H9 (cell line): ENCODE results near the gene TMEM185B. TPM values are rescaled to one million over a fixed set of nuclear protein-coding genes. Genes with fewer than 3 reads are reported as not detected.

Experiments
- DNase-seq: peaks from one replicate; pipeline ENCODE4 v3.0.0-alpha.2; 2017
- H2AFZ ChIP-seq: one replicate; pipeline ENCODE4 v1.6.1; 2013; ENCODE audit warnings: mild to moderate bottlenecking, low read length, control low read depth, moderate library complexity
- H2AK5ac ChIP-seq: 2 replicates; pipeline ENCODE4 v1.6.1; 2013; ENCODE audit warnings: low read length, control low read depth, mixed read lengths; ENCODE audit not compliant: insufficient read length
- H2BK120ac ChIP-seq: one replicate; pipeline ENCODE4 v1.6.1; 2013; ENCODE audit warnings: low read depth, mild to moderate bottlenecking, low read length, control low read depth, inconsistent platforms; ENCODE audit not compliant: poor library complexity, severe bottlenecking
- H2BK12ac ChIP-seq: 2 replicates; pipeline ENCODE4 v1.6.1; 2013; ENCODE audit warnings: low read length, control low read depth, mixed read lengths, low read depth; ENCODE audit not compliant: insufficient read length
- H2BK15ac ChIP-seq: 2 replicates; pipeline ENCODE4 v1.6.1; 2013; ENCODE audit warnings: low read depth, low read length, control low read depth
- H2BK20ac ChIP-seq: one replicate; pipeline ENCODE4 v1.6.1; 2013; ENCODE audit warnings: low read depth, mild to moderate bottlenecking, low read length, control low read depth, inconsistent platforms; ENCODE audit not compliant: poor library complexity, severe bottlenecking
- H2BK5ac ChIP-seq: 2 replicates; pipeline ENCODE4 v1.6.1; 2013; ENCODE audit warnings: low read length, control low read depth, mixed read lengths; ENCODE audit not compliant: insufficient read length
- H3K14ac ChIP-seq: 2 replicates; pipeline ENCODE4 v1.6.1; 2013; ENCODE audit warnings: low read length, control low read depth; ENCODE audit not compliant: insufficient read depth
- H3K18ac ChIP-seq: 2 replicates; pipeline ENCODE4 v1.6.1; 2013; ENCODE audit warnings: low read depth, mild to moderate bottlenecking, mixed read lengths, low read length, control low read depth; ENCODE audit not compliant: insufficient read length
- H3K23ac ChIP-seq: 2 replicates; pipeline ENCODE4 v1.6.1; 2013; ENCODE audit warnings: low read length, control low read depth, mixed read lengths, low read depth; ENCODE audit not compliant: insufficient read length
- H3K23me2 ChIP-seq: 2 replicates; pipeline ENCODE4 v1.6.1; 2013; ENCODE audit warnings: low read depth, mild to moderate bottlenecking, mixed read lengths, low read length, control low read depth; ENCODE audit not compliant: insufficient read length, poor library complexity, severe bottlenecking
- H3K27ac ChIP-seq: 2 replicates; pipeline ENCODE4 v1.5.1; 2013; ENCODE audit warnings: low read length, control low read depth, mixed read lengths, low read depth; ENCODE audit not compliant: insufficient read length
- H3K27me3 ChIP-seq: 2 replicates; pipeline ENCODE4 v1.6.1; 2013; ENCODE audit warnings: low read length, control low read depth, inconsistent platforms; ENCODE audit not compliant: insufficient read depth
- H3K4ac ChIP-seq: 2 replicates; pipeline ENCODE4 v1.6.1; 2013; ENCODE audit warnings: low read depth, mild to moderate bottlenecking, control low read depth, inconsistent platforms, low read length, moderate library complexity
- H3K4me1 ChIP-seq: 2 replicates; pipeline ENCODE4 v1.6.1; 2013; ENCODE audit warnings: low read length, control low read depth, inconsistent platforms; ENCODE audit not compliant: insufficient read depth
- H3K4me2 ChIP-seq: 2 replicates; pipeline ENCODE4 v1.6.1; 2013; ENCODE audit warnings: low read length, control low read depth, mixed read lengths; ENCODE audit not compliant: insufficient read length, insufficient read depth
- H3K56ac ChIP-seq: 2 replicates; pipeline ENCODE4 v1.6.1; 2013; ENCODE audit warnings: low read depth, mild to moderate bottlenecking, mixed read lengths, low read length, control low read depth; ENCODE audit not compliant: insufficient read length
- H3K79me1 ChIP-seq: 2 replicates; pipeline ENCODE4 v1.6.1; 2013; ENCODE audit warnings: low read depth, mild to moderate bottlenecking, moderate library complexity, low read length, control low read depth, inconsistent platforms; ENCODE audit not compliant: insufficient read depth, poor library complexity, severe bottlenecking
- H3K79me2 ChIP-seq: 2 replicates; pipeline ENCODE4 v1.6.1; 2013; ENCODE audit warnings: low read length, control low read depth, inconsistent platforms; ENCODE audit not compliant: insufficient read depth
- H3K9ac ChIP-seq: 2 replicates; pipeline ENCODE4 v1.6.1; 2013; ENCODE audit warnings: low read length, control low read depth, mixed read lengths; ENCODE audit not compliant: insufficient read length; ENCODE audit errors: extremely low read depth
- H3K9me3 ChIP-seq: one replicate; pipeline ENCODE4 v1.6.1; 2013; ENCODE audit warnings: low read depth, low read length, inconsistent platforms; ENCODE audit not compliant: control insufficient read depth
- H3T11ph ChIP-seq: one replicate; pipeline ENCODE4 v1.6.1; 2013; ENCODE audit warnings: mild to moderate bottlenecking, low read length, control low read depth, inconsistent platforms
- H4K20me1 ChIP-seq: one replicate; pipeline ENCODE4 v1.6.1; 2013; ENCODE audit not compliant: control insufficient read depth, insufficient read length, insufficient read depth
- H4K5ac ChIP-seq: 2 replicates; pipeline ENCODE4 v1.6.1; 2013; ENCODE audit warnings: low read depth, mild to moderate bottlenecking, mixed read lengths, low read length, control low read depth; ENCODE audit not compliant: insufficient read length
- H4K8ac ChIP-seq: replicated peaks from 2 replicates; pipeline ENCODE4 v1.6.1; 2013; ENCODE audit warnings: low read length, control low read depth, mixed read lengths, low read depth; ENCODE audit not compliant: insufficient read length
- H4K91ac ChIP-seq: 2 replicates; pipeline ENCODE4 v1.6.1; 2013; ENCODE audit warnings: low read depth, mild to moderate bottlenecking, moderate library complexity, mixed read lengths, low read length, control low read depth; ENCODE audit not compliant: insufficient read length
- H3K27ac Mint-ChIP-seq, 3 experiments: 2 replicates in 2 of 3; 3 replicates in 1 of 3; pipeline ENCODE4 v1.8.0; 2020 to 2021; ENCODE audit warnings: mixed read lengths in 3 of 3, mild to moderate bottlenecking in 1 of 3, moderate library complexity in 1 of 3
- H3K27me3 Mint-ChIP-seq: 2 replicates; pipeline ENCODE4 v1.8.0; 2021; ENCODE audit warnings: low read depth, mild to moderate bottlenecking, moderate library complexity, mixed read lengths
- H3K36me3 Mint-ChIP-seq, 3 experiments: 2 replicates in 2 of 3; 3 replicates in 1 of 3; pipeline ENCODE4 v1.8.0; 2020 to 2021; ENCODE audit warnings: low read depth in 3 of 3, mixed read lengths in 3 of 3; ENCODE audit not compliant: insufficient read depth in 1 of 3
- H3K4me1 Mint-ChIP-seq, 2 experiments: 2 replicates each; pipeline ENCODE4 v1.8.0; 2020; ENCODE audit warnings: mixed read lengths in 2 of 2
- H3K4me3 Mint-ChIP-seq, 2 experiments: 2 replicates in 1 of 2; 3 replicates in 1 of 2; pipeline ENCODE4 v1.8.0; 2020 to 2021; ENCODE audit warnings: mild to moderate bottlenecking in 2 of 2, mixed read lengths in 2 of 2, moderate library complexity in 1 of 2
- H3K9me3 Mint-ChIP-seq, 2 experiments: 2 replicates in 1 of 2; 3 replicates in 1 of 2; pipeline ENCODE4 v1.8.0; 2020; ENCODE audit warnings: mild to moderate bottlenecking in 2 of 2, mixed read lengths in 2 of 2, moderate library complexity in 1 of 2
- WGBS: extraction: QIAGEN DNeasy Blood & Tissue Kit; methylation state at CpG from one replicate; pipeline ENCODE4 v1.1.7; 2013; ENCODE audit warnings: missing lambda C conversion rate, low lambda C conversion rate, mixed read lengths; ENCODE audit not compliant: insufficient read length; ENCODE audit errors: extremely low coverage; 5-methylcytosine and 5-hydroxymethylcytosine counted together
- total RNA-seq: library from RNA; stranded (reverse); gene quantifications from 2 replicates; pipeline ENCODE4 v1.2.1, GENCODE V29; 2021
- TF ChIP-seq, protein P1 (sequence below): fragments of 200-600 bp; sonication (generic); conservative IDR thresholded peaks from 3 replicates; pipeline ENCODE4 v1.8.0; 2021; ENCODE audit warnings: antibody characterized with exemption, mild to moderate bottlenecking

TMEM185B gene
- total RNA-seq, 1 experiment from 2014 or later, result 29.0 TPM

DNA sequence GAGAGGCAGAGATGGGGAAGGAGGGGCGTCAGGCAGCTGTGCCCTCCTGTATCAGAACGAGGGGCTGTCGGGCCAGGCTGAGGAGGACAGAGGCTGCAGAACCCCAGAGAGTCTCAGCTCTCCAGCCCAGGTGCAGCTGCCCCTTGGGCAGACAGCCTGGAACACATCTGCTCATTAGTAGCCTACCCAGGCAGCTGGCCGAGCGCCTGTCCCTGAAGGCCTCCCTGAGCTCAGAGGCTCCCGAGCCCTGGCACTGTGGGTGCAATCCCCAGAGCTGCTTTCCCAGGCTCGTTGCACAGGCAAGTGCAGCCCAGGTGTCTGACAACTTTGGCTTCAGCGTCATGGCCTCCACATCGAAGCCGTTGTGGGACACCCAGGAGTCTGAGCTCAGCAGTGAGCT, 13.1 kb upstream of the TMEM185B start:
- TF ChIP-seq, protein P1, sequence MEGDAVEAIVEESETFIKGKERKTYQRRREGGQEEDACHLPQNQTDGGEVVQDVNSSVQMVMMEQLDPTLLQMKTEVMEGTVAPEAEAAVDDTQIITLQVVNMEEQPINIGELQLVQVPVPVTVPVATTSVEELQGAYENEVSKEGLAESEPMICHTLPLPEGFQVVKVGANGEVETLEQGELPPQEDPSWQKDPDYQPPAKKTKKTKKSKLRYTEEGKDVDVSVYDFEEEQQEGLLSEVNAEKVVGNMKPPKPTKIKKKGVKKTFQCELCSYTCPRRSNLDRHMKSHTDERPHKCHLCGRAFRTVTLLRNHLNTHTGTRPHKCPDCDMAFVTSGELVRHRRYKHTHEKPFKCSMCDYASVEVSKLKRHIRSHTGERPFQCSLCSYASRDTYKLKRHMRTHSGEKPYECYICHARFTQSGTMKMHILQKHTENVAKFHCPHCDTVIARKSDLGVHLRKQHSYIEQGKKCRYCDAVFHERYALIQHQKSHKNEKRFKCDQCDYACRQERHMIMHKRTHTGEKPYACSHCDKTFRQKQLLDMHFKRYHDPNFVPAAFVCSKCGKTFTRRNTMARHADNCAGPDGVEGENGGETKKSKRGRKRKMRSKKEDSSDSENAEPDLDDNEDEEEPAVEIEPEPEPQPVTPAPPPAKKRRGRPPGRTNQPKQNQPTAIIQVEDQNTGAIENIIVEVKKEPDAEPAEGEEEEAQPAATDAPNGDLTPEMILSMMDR, result no peak
- H3K9ac ChIP-seq, result no peak overlapping the region

More for the DNA sequence above, 13.1 kb upstream of the TMEM185B start:
- no peak overlapping the region for H2BK12ac ChIP-seq
- no peaks in the 10 kb centered on the region; the same call in 1 of the 2 replicates for H3K27me3 ChIP-seq
- no peak overlapping the region for H3K18ac ChIP-seq
- peaks cover 3% of the 10 kb centered on the region for H3K4me1 ChIP-seq
- H2AFZ ChIP-seq, result no peak overlapping the region
- no peak overlapping the region for H2BK120ac ChIP-seq
- H3K79me1 ChIP-seq, result no peaks in the 10 kb centered on the region
- no peak overlapping the region for H3K27ac ChIP-seq
- H3K23me2 ChIP-seq, result no peaks in the 10 kb centered on the region
- no peak overlapping the region for H3K23ac ChIP-seq
- H4K5ac ChIP-seq, result no peak overlapping the region
- H3K27me3 Mint-ChIP-seq, result peaks cover 17% of the 10 kb centered on the region
- H3K36me3 Mint-ChIP-seq, result no peaks in the 10 kb centered on the region; a peak in 1 of 7 replicates
- peaks cover 5 to 7% of the 10 kb centered on the region in 2 experiments; a peak in 2 of 5 replicates for H3K9me3 Mint-ChIP-seq
- no peak overlapping the region for H3K27ac Mint-ChIP-seq
- no peaks in the 10 kb centered on the region for H3K79me2 ChIP-seq
- H2BK15ac ChIP-seq, result no peak overlapping the region
- H3K4me3 Mint-ChIP-seq, result no peak overlapping the region
- H3K4me2 ChIP-seq, result no peak overlapping the region
- H4K91ac ChIP-seq, result no peak overlapping the region
- H3K9me3 ChIP-seq, result no peaks in the 10 kb centered on the region
- no peak overlapping the region for H2BK20ac ChIP-seq
- H2AK5ac ChIP-seq, result no peak overlapping the region
- H3T11ph ChIP-seq, result no peak overlapping the region
- no peak overlapping the region for H4K8ac ChIP-seq
- no peaks in the 10 kb centered on the region for H4K20me1 ChIP-seq
- H3K4me1 Mint-ChIP-seq, result peaks cover 33 to 36% of the 10 kb centered on the region in 2 experiments
- H3K14ac ChIP-seq, result no peak overlapping the region
- no CpG with 5 or more reads among the region's 10 CpGs for WGBS
- H3K4ac ChIP-seq, result no peak overlapping the region
- no peak overlapping the region for H2BK5ac ChIP-seq
- no peak for DNase-seq
- H3K56ac ChIP-seq, result no peak overlapping the region
